ENCODE data around the gene SYCN.

The SYCN gene

DNA sequence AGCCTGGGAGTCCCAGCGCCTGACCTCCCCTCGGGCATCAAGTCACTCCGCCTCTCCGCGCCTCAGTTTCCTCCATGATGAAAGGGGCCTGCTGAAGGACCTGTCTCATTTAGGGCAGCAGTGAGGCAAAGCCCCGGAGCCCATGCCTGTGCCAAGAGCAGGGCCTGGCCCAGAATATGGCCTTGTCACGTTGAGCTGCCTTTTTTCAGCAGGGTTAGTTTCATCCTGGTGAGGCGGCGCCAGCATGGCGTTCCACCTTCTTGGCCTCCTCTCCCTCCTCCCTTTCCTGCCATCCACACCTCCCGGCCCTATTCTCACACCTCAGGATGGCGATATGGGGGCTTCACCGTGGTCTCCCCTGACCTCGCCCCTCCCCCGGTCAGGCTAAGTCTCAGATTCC is 48.3 kb downstream of the SYCN start:
- no peak for DNase-seq (ENCODE audit: low read depth in 2 of 2)

- no peak for DNase-seq (ENCODE audit: low read depth in 2 of 2)
Measured at GRCh38 chr19:39155114-39155700, 48.9 kb downstream of the SYCN start.

DNA sequence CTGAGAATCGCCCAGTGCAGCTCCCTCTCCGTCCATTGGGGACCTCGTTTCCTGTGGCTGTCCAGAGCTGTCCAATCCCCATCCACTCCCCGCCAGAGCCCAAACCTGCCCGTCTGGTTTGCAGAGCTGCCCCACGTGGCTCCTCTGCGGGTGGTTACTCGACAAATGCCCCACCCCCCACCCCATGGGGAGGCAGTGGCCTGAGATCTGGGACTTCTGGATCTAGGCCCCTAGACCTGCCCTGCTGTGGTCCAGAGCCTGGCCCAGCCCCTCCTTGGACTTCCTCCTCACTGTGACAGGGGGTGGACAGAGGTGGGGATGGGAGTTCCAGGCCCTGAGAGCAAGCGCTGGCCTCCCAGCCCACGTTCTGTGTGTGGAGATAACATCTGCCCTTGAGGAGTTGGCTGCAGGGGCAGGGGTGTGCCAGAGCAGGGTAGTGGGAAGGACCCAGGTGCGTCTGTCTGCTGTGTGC is 49.4 kb downstream of the SYCN start:
- no peak for DNase-seq (ENCODE audit: low read depth in 2 of 2)

- no peak for DNase-seq (ENCODE audit: low read depth in 2 of 2)
Measured at GRCh38 chr19:39154100-39154628, 49.9 kb downstream of the SYCN start.
